Sigmoid colon (tissue), 7 donors: Measurements from ENCODE around the gene SMIM35. TPM values are rescaled to one million over a fixed set of nuclear protein-coding genes. Genes with fewer than 3 reads are reported as not detected.

Experiments
- DNase-seq: peaks from one replicate; pipeline ENCODE4 v3.0.0-alpha.2; 2019
- H3K27ac ChIP-seq, 4 donors: fragments of 200-600 bp; sonication (generic); one replicate each; pipeline ENCODE4 v1.5.1; 2016 to 2019; ENCODE audit warnings: mild to moderate bottlenecking in 1 of 4
- H3K27me3 ChIP-seq, 3 donors: fragments of 200-600 bp; sonication (generic); one replicate each; pipeline ENCODE4 v1.5.1; 2019; ENCODE audit warnings: mild to moderate bottlenecking in 1 of 3
- H3K36me3 ChIP-seq, 4 donors: fragments of 200-600 bp; sonication (generic); one replicate each; pipeline ENCODE4 v1.5.1; 2016 to 2019
- H3K4me1 ChIP-seq, 4 donors: fragments of 200-600 bp; sonication (generic); one replicate each; pipeline ENCODE4 v1.5.1; 2017 to 2019
- H3K4me3 ChIP-seq, 4 donors: fragments of 200-600 bp; sonication (generic); one replicate each; pipeline ENCODE4 v1.5.1; 2017 to 2019; ENCODE audit warnings: mild to moderate bottlenecking in 2 of 4, moderate library complexity in 1 of 4
- H3K9me3 ChIP-seq, 4 donors: fragments of 200-600 bp in 3 of 4; sonication (generic) in 3 of 4; one replicate each; pipeline versions ENCODE4 v1.5.1 to v1.6.1; 2013 to 2019
- CTCF ChIP-seq, 4 experiments: fragments of 450-650 bp in 3 of 4; fragments of 200-600 bp in 1 of 4; IDR thresholded peaks; one replicate each; pipeline ENCODE4 v1.5.1; 2016 to 2019; ENCODE audit warnings: antibody characterized with exemption in 4 of 4, mild to moderate bottlenecking in 3 of 4, moderate library complexity in 2 of 4
- EP300 ChIP-seq, 4 donors: sonication (generic); formaldehyde crosslinking; IDR thresholded peaks; one replicate each; pipeline ENCODE4 v1.6.1; 2017; ENCODE audit warnings: antibody characterized with exemption in 4 of 4
- POLR2A ChIP-seq, 2 donors: fragments of 450-650 bp; IDR thresholded peaks; one replicate each; pipeline ENCODE4 v1.6.1; 2016; ENCODE audit warnings: antibody characterized with exemption in 2 of 2, mild to moderate bottlenecking in 2 of 2, moderate library complexity in 2 of 2
- POLR2AphosphoS5 ChIP-seq, 4 donors: sonication (generic); formaldehyde crosslinking; IDR thresholded peaks; one replicate each; pipeline ENCODE4 v1.6.1; 2017; ENCODE audit warnings: antibody characterized with exemption in 4 of 4
- WGBS, 2 donors: extraction: QIAGEN DNeasy Blood & Tissue Kit; methylation state at CpG; one replicate each; pipeline ENCODE4 v1.1.7; 2013; 5-methylcytosine and 5-hydroxymethylcytosine counted together
- intact Hi-C: fragments of 100-400 bp; cut with DNase I; formaldehyde crosslinking; loops from one replicate; pipeline ENCODE4 v1.15.1; 2023
- polyA plus RNA-seq, 3 donors: library from polyadenylated mRNA; stranded (reverse); fragments of 200-250 nt; gene quantifications; one replicate each; pipeline ENCODE4 v1.2.3, GENCODE V29; 2013
- total RNA-seq, 4 donors: library from RNA; depleted of rRNA; stranded (reverse); fragments of >200 nt; gene quantifications; one replicate each; pipeline ENCODE4 v1.1.0, GENCODE V29; 2016
- donor health status: healthy with polysubstance abuse.
- donor health status: Bipolar disorder and iron deficiency.
- donor health status: healthy.

The SMIM35 gene
- total and polyA plus RNA-seq, 7 donors, result 0.28 TPM; not detected in 6

GRCh38 chr11:118115048-118115447, 28.3 kb upstream of the SMIM35 start:
- Histone ChIP-seq H3K27me3 (no peaks in the 10 kb centered on the region), H3K36me3 (no peaks in the 10 kb centered on the region), H3K4me3 (no peak overlapping the region), H3K4me1 (no peaks in the 10 kb centered on the region), H3K9me3 (no peaks in the 10 kb centered on the region), H3K27ac (no peak overlapping the region)
- intact Hi-C loops, result no loop called here
- WGBS, 2 donors, result 94 to 95% methylated on average over 7 of the region's 7 CpGs
- DNase-seq, result no peak
- TF ChIP-seq POLR2AphosphoS5 (IDR thresholded peaks at IDR 0.05), result no peak
- TF ChIP-seq EP300 (IDR thresholded peaks at IDR 0.05), result no peak
- TF ChIP-seq POLR2A (IDR thresholded peaks at IDR 0.05), result no peak
- TF ChIP-seq CTCF (IDR thresholded peaks at IDR 0.05), result no peak

DNA sequence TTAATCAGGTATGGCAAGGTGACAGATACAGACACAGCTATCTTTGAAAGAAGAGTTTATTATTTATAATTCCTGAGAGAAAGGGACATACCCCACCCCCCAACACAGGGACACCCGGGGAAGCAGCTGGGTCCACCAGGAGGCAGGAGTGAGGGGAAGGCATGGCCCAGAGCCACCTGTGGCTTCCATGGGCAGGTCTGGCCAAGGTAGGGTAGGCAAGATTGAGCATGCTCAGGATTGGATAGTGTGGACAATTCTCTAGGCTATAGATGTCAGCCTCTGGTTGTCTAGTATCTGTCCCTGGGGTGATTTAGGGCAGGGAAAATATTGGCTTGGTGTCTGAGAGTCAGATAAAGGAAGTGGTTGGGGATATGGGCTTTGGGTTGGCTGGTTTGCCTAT, 27.5 kb upstream of the SMIM35 start:
- Histone ChIP-seq H3K27ac (no peak overlapping the region), H3K27me3 (no peaks in the 10 kb centered on the region), H3K9me3 (no peaks in the 10 kb centered on the region), H3K36me3 (no peaks in the 10 kb centered on the region), H3K4me3 (no peak overlapping the region), H3K4me1 (no peaks in the 10 kb centered on the region)
- no peak for TF ChIP-seq CTCF (IDR thresholded peaks at IDR 0.05)
- intact Hi-C loops, result no loop called here
- WGBS, 2 donors, result 86 to 96% methylated on average over 1 of the region's 1 CpG
- DNase-seq, result no peak

GRCh38 chr11:118112711-118113430, 26.1 kb upstream of the SMIM35 start:
- Histone ChIP-seq H3K36me3 (no peaks in the 10 kb centered on the region), H3K27ac (no peak overlapping the region), H3K27me3 (no peaks in the 10 kb centered on the region), H3K4me1 (no peaks in the 10 kb centered on the region), H3K9me3 (no peaks in the 10 kb centered on the region), H3K4me3 (no peak overlapping the region)
- no peak for TF ChIP-seq CTCF (IDR thresholded peaks at IDR 0.05)
- no peak for TF ChIP-seq POLR2A (IDR thresholded peaks at IDR 0.05)
- TF ChIP-seq POLR2AphosphoS5 (IDR thresholded peaks at IDR 0.05), result no peak
- no peak for TF ChIP-seq EP300 (IDR thresholded peaks at IDR 0.05)
- DNase-seq, result no peak
- WGBS, 2 donors, result 89 to 93% methylated on average over 11 of the region's 11 CpGs
- intact Hi-C loops, result no loop called here

- Histone ChIP-seq H3K27ac (no peak overlapping the region), H3K9me3 (no peaks in the 10 kb centered on the region), H3K36me3 (no peaks in the 10 kb centered on the region), H3K27me3 (no peaks in the 10 kb centered on the region), H3K4me3 (no peak overlapping the region), H3K4me1 (no peaks in the 10 kb centered on the region)
- intact Hi-C loops, result no loop called here
- no peak for DNase-seq
- WGBS, 2 donors, result 91% methylated on average over 6 of the region's 6 CpGs
- no peak for TF ChIP-seq EP300 (IDR thresholded peaks at IDR 0.05)
Measured at GRCh38 chr11:118111744-118112035, 24.9 kb upstream of the SMIM35 start.

- Histone ChIP-seq H3K4me3 (no peak overlapping the region), H3K4me1 (no peaks in the 10 kb centered on the region), H3K36me3 (no peaks in the 10 kb centered on the region), H3K9me3 (no peaks in the 10 kb centered on the region), H3K27me3 (no peaks in the 10 kb centered on the region), H3K27ac (no peak overlapping the region)
- WGBS, 2 donors, result 28 to 66% methylated on average over 8 of the region's 8 CpGs
- intact Hi-C loops, result no loop called here
- TF ChIP-seq CTCF (IDR thresholded peaks at IDR 0.05), result no peak
- no peak for TF ChIP-seq POLR2A (IDR thresholded peaks at IDR 0.05)
- DNase-seq, result no peak
Measured at GRCh38 chr11:118111019-118111743, 24.4 kb upstream of the SMIM35 start.
